ENCODE measurements around the gene RABGAP1L.
"Not testable (repeated sequence)": the region's sequence is repeated elsewhere in the genome, so short reads cannot be mapped to it uniquely, and the experiment has no call there.

The RABGAP1L gene

GRCh38 chr1:174247472-174247871 is 88.2 kb downstream of the RABGAP1L start:
- no peak for DNase-seq

- no peak for DNase-seq
These were observed 88.7 kb downstream of the RABGAP1L start for GRCh38 chr1:174248041-174248440.

GRCh38 chr1:174256386-174256785 is 97.1 kb downstream of the RABGAP1L start:
- not testable (repeated sequence) for DNase-seq

GRCh38 chr1:174258148-174258550 is 98.8 kb downstream of the RABGAP1L start:
- peak; percentile 63 for DNase-seq

- DNase-seq, result peak; percentile 47
These were observed 103.3 kb downstream of the RABGAP1L start for GRCh38 chr1:174262349-174263241.

- DNase-seq, result no peak
These were observed 106.0 kb downstream of the RABGAP1L start for GRCh38 chr1:174265282-174265681.

- no peak for DNase-seq
These were observed 107.2 kb downstream of the RABGAP1L start for GRCh38 chr1:174266476-174266875.

- no peak for DNase-seq
These were observed 107.8 kb downstream of the RABGAP1L start for GRCh38 chr1:174266991-174267612.

GRCh38 chr1:174269989-174270651 is 110.8 kb downstream of the RABGAP1L start:
- DNase-seq, result no peak

- no peak for DNase-seq
These were observed 113.9 kb downstream of the RABGAP1L start for GRCh38 chr1:174273190-174273589.

GRCh38 chr1:174273776-174274175 is 114.5 kb downstream of the RABGAP1L start:
- DNase-seq, result no peak

- DNase-seq, result no peak
These were observed 115.1 kb downstream of the RABGAP1L start for GRCh38 chr1:174274452-174274851.

- no peak for DNase-seq
These were observed 115.6 kb downstream of the RABGAP1L start for GRCh38 chr1:174274884-174275283.

- DNase-seq, result no peak
These were observed 116.8 kb downstream of the RABGAP1L start for GRCh38 chr1:174276087-174276486.

GRCh38 chr1:174284052-174284451 is 124.7 kb downstream of the RABGAP1L start:
- no peak for DNase-seq

- no peak for DNase-seq
These were observed 126.7 kb downstream of the RABGAP1L start for GRCh38 chr1:174286042-174286441.

- peak; percentile 32 for DNase-seq
These were observed 130.5 kb downstream of the RABGAP1L start for GRCh38 chr1:174289644-174290310.

GRCh38 chr1:174291059-174291458 is 131.7 kb downstream of the RABGAP1L start:
- no peak for DNase-seq

- DNase-seq, result no peak
These were observed 137.0 kb downstream of the RABGAP1L start for GRCh38 chr1:174296309-174296708.

GRCh38 chr1:174297351-174297750 is 138.0 kb downstream of the RABGAP1L start:
- no peak for DNase-seq

GRCh38 chr1:174301295-174302077 is 142.2 kb downstream of the RABGAP1L start:
- no peak for DNase-seq

GRCh38 chr1:174308604-174309003 is 149.3 kb downstream of the RABGAP1L start:
- no peak for DNase-seq
